ENCODE results near the gene INAFM2.

Gene INAFM2

DNA sequence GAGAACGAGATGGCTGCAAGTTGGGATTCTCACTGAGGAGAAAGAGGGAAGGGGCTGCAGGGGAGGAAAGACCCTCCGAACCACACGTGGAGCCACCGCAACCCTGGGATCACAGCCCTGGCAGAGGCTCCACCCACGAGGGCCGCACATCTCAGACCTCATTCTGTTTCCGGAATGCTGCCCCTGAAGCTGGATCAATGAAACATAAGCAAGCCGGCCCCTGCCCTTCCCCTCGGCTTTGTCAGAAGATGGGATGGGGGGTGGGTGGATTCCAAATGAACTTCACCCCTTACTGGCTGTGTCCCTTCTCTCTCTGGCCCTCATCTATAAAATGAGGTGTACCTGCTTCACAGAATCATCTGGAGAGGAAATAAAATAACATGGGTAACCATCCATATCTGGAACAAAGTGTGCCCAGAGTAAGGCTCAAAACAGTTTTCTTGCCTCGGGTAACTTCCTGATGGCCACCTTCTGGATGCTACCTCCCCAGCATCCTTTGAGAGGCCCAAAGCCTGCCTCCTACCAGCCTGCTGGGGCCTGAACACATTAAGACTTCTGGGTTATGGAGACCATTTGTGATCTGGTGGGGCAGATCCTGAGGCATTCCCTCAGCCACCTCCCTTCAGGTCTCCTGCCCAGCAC is 21.9 kb downstream of the INAFM2 start:
- no peak for DNase-seq

GRCh38 chr15:40345867-40346578 is 22.5 kb downstream of the INAFM2 start:
- DNase-seq: no peak

- no peak for DNase-seq
Measured at GRCh38 chr15:40346579-40347558, 23.4 kb downstream of the INAFM2 start.

- no peak for DNase-seq
Measured at GRCh38 chr15:40347559-40348473, 24.3 kb downstream of the INAFM2 start.

DNA sequence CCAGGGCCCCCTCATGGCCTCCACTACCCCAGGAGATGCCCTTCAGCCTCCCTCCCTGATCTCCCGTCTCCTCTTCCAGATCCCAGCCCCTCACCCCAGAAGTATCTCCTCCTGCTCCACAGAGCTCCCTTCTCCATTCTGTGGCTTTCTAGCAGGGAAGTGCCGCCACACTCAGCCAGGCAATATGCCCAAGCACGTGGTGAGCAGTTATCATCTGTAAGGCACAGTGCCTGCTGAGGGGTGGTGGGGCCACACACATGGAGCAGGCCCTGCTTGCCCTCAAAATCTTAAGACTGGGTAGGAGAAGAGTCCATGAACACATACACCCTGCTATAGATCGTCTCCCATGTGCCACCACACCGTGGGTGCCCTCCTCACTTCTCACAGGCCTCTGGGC is 25.0 kb downstream of the INAFM2 start:
- no peak for DNase-seq

DNA sequence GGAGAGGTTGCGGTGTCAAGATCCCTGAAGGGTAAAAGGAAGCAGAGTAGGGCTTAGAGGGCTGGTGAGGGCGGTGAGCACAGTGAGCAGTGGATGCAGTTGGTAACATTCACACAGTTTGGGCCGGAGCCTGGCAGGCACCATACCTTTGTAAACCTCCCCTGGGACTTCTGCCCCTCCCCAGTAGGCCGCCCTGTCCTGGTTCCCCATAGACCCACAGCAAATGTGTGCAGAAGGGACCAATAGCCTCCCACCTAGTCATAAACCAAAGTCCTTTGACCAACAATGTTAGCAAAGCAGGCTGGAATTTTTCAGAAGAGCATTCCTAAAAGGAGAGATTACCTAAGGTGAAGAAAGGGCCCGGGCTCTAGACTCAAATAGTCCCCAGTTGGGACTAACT is 25.7 kb downstream of the INAFM2 start:
- DNase-seq: no peak

GRCh38 chr15:40352281-40352901 is 28.9 kb downstream of the INAFM2 start:
- no peak for DNase-seq

- DNase-seq: no peak
Measured at GRCh38 chr15:40353697-40354096, 30.2 kb downstream of the INAFM2 start.

- peak in 1 of 3 donors; percentile 46 for DNase-seq
Measured at GRCh38 chr15:40354408-40355171, 31.1 kb downstream of the INAFM2 start.

- no peak for DNase-seq
Measured at GRCh38 chr15:40355976-40356585, 32.6 kb downstream of the INAFM2 start.

GRCh38 chr15:40357246-40357645 is 33.8 kb downstream of the INAFM2 start:
- no peak for DNase-seq

GRCh38 chr15:40357723-40358470 is 34.4 kb downstream of the INAFM2 start, which contains the start of gene DISP2:
Gene DISP2, plus strand, starts transcription at chr15:40358219. Its CDS starts 103 bp downstream, at chr15:40358322.
- peak; percentile 92 to 97 (median 96) for DNase-seq

DNA sequence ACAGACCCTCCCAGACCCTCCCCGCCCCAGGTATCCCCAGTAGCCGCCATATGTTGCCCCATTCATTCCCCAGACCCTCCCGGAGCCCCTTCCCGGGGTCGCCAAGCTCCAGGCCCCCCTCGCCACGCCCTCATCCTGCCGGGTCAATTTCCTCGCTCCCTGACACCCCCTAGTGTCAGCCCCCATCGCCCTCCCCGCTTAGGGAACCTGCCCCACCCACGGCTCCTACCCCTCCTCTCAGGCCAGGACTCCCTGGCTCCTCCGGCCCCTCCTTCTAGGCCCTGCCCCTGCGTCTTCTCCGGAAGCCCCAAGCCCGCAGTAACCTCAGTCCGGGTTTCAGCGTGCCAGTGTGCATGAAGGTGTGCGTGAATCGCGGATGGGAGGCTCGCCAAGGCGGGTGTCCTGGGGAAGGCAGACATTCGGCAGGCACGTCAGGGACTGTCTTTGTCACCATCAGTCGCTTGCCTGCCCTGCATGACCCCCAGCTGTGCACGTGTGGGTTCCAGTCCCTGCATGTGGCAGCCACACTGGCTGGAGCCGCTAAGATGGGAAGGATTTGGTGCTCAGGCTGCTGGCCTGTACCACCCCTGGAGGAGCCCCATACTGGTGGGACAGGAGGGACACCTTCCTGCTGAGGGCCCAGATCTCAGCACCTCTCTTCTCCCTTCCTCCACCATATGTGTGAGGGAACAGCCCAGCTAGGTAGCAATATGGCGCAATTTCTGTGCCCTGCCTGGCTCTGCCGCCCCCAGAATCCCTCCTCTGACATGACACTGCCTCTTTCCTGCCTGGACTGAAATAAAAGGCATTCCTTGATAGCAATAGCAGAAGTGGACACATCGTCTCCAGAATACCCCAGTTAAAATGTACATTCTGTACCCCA is 35.2 kb downstream of the INAFM2 start:
- no peak for DNase-seq

DNA sequence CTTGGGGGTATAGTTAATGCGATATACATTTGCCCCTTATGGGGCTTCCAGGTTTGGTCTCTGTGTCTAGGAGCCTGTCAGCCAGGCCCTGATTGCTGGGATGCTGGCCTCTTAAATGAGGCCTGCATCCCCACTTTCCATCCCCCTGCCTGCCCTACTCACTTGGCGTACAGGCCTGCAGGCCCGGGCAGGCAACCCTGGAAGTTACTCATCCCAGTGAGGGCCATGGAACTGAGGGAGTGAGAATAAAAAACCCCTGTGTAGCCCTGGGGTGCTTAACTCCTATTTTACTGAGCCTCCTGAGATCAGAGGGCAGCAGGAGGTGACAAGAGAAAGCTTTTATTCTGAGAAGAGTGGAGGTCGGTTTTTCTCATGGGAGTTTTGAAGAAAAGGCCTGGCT is 36.5 kb downstream of the INAFM2 start:
- no peak for DNase-seq

GRCh38 chr15:40361640-40362039 is 38.1 kb downstream of the INAFM2 start:
- DNase-seq: no peak

- no peak for DNase-seq
Measured at GRCh38 chr15:40363611-40364010, 40.1 kb downstream of the INAFM2 start.

DNA sequence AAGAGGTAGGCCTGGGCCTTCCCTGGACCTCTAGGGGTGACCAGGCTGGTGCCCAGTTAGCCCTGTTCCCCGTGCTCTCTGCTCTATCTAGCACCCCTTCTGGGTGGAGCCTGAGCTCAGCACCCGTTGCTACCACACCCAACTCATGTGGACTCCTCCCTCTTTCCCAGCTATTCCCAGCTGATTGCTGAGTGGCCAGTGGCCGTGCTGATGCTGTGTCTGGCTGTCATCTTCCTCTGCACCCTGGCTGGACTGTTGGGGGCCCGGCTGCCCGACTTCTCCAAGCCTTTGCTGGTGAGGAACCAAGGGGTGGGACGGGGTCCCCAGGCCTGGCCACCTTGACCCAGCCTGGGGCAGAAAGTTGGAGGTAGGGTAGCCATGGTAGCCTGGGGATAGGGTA is 40.8 kb downstream of the INAFM2 start:
- DNase-seq: no peak

DNA sequence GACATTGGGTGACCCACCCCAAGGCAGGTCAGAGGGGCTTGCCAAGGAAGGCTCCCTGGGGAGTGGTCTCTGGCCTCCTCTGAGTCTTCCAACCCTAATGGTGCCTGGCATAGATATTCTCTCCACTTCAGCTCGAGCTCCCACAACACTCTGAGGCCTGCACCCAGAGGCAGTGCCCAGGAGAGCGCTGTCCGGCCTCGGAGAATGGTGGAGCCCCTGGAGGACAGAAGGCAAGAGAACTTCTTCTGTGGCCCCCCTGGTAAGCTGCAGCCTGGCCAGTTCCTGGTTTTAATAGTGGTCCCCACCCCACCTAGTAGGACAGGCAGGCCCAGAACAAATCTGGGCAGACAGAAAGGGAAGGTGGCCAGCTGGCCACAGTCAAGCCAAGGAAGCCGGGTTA is 41.5 kb downstream of the INAFM2 start:
- no peak for DNase-seq
